Measurements from ENCODE around the gene KATNBL1. TPM values are rescaled to one million over a fixed set of nuclear protein-coding genes. Genes with fewer than 3 reads are reported as not detected.

KATNBL1 gene
- total RNA-seq, 1 experiment from 2014 or later: 12.9 TPM

DNA sequence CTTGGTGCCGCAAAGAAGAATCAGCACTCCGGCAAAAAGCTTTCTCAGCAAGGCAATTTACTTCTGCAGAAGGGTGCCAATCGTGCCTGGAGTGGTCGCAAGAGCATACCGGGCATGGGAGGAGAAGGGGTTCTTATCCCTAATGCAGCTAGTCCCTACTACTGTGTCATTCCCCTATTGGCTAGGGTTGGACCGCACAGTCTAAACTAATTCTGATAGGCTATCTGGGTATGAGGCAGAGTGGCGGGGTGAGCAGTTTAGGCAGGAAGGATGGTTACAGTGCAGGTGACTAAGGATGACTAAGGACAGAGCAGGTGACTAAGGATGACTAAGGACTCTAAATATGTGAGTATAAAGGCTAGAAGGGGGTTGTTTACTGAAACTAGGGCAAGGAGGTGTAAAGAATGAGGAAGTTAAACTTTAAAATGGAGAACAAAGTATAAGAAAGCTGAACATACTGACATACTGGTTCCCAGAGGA, 55.1 kb downstream of the KATNBL1 start:
- no TSS peak for BruUV-seq (replicated peaks)
- H3K4me3 Mint-ChIP-seq (ENCODE audit: low read depth, unreplicated experiment): no peak overlapping the region
- CTCF ChIA-PET: no interaction called here
- no peak for TF ChIP-seq CTCF (IDR thresholded peaks at IDR 0.05; ENCODE audit: unreplicated experiment)
- peak overlapping the region; percentile 81 for H3K27ac Mint-ChIP-seq (ENCODE audit: unreplicated experiment)
- peak; percentile 3 for DNase-seq
- H3K9me3 Mint-ChIP-seq (ENCODE audit: low read depth, unreplicated experiment): no peaks in the 10 kb centered on the region
- H3K4me1 Mint-ChIP-seq (ENCODE audit: low read depth, unreplicated experiment): no peaks in the 10 kb centered on the region
- no peaks in the 10 kb centered on the region for H3K27me3 Mint-ChIP-seq (ENCODE audit: unreplicated experiment)
- intact Hi-C loops (cut with micrococcal nuclease; ENCODE audit: unreplicated experiment): no loop called here
- no peaks in the 10 kb centered on the region for H3K36me3 Mint-ChIP-seq (ENCODE audit: insufficient read depth, unreplicated experiment)

GRCh38 chr15:34147371-34148140, 62.3 kb downstream of the KATNBL1 start:
- Mint-ChIP-seq H3K27me3 (ENCODE audit: unreplicated experiment) (no peaks in the 10 kb centered on the region), H3K4me1 (ENCODE audit: low read depth, unreplicated experiment) (no peaks in the 10 kb centered on the region), H3K4me3 (ENCODE audit: low read depth, unreplicated experiment) (no peak overlapping the region), H3K27ac (ENCODE audit: unreplicated experiment) (no peak overlapping the region), H3K9me3 (ENCODE audit: low read depth, unreplicated experiment) (no peaks in the 10 kb centered on the region), H3K36me3 (ENCODE audit: insufficient read depth, unreplicated experiment) (no peaks in the 10 kb centered on the region)
- CTCF ChIA-PET: interaction anchor here (0.7 kb wide), 1 partner anchor 25 kb away, joined by 5 read pairs; no protein-coding TSS in a partner anchor
- TF ChIP-seq CTCF (IDR thresholded peaks at IDR 0.05; ENCODE audit: unreplicated experiment): no peak
- BruUV-seq (replicated peaks): no TSS peak
- intact Hi-C loops (cut with micrococcal nuclease; ENCODE audit: unreplicated experiment): no loop called here
- no peak for DNase-seq

DNA sequence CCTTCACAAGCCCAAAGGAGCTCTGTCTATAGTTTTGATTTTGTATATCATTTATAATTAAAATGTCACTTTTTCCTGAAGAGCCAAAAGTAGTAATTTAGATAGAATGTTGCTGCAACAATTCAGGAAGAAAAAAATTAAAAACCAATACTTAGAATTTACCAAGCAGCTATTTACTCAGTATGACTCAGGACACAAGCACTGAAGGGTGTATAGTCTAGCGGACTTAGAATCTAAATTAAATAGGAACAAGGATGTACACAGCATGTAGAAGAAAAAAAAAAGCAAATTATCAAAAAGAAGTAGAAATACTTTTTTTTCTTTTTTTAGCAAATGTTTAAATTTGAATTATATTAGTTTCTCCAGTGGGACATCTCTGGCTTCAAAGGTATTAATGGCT, 76.4 kb downstream of the KATNBL1 start:
- BruUV-seq (replicated peaks): no TSS peak
- no peaks in the 10 kb centered on the region for H3K4me1 Mint-ChIP-seq (ENCODE audit: low read depth, unreplicated experiment)
- intact Hi-C loops (cut with micrococcal nuclease; ENCODE audit: unreplicated experiment): no loop called here
- H3K27me3 Mint-ChIP-seq (ENCODE audit: unreplicated experiment): no peaks in the 10 kb centered on the region
- CTCF ChIA-PET: no interaction called here
- no peak for DNase-seq
- H3K9me3 Mint-ChIP-seq (ENCODE audit: low read depth, unreplicated experiment): no peaks in the 10 kb centered on the region
- no peak for TF ChIP-seq CTCF (IDR thresholded peaks at IDR 0.05; ENCODE audit: unreplicated experiment)
- no peak overlapping the region for H3K27ac Mint-ChIP-seq (ENCODE audit: unreplicated experiment)
- H3K36me3 Mint-ChIP-seq (ENCODE audit: insufficient read depth, unreplicated experiment): no peaks in the 10 kb centered on the region
- no peak overlapping the region for H3K4me3 Mint-ChIP-seq (ENCODE audit: low read depth, unreplicated experiment)

GRCh38 chr15:34132881-34133280, 77.0 kb downstream of the KATNBL1 start:
- no peak overlapping the region for H3K4me3 Mint-ChIP-seq (ENCODE audit: low read depth, unreplicated experiment)
- H3K36me3 Mint-ChIP-seq (ENCODE audit: insufficient read depth, unreplicated experiment): no peaks in the 10 kb centered on the region
- intact Hi-C loops (cut with micrococcal nuclease; ENCODE audit: unreplicated experiment): no loop called here
- no peak for TF ChIP-seq CTCF (IDR thresholded peaks at IDR 0.05; ENCODE audit: unreplicated experiment)
- no peak for DNase-seq
- H3K27me3 Mint-ChIP-seq (ENCODE audit: unreplicated experiment): no peaks in the 10 kb centered on the region
- CTCF ChIA-PET: no interaction called here
- no peaks in the 10 kb centered on the region for H3K4me1 Mint-ChIP-seq (ENCODE audit: low read depth, unreplicated experiment)
- no TSS peak for BruUV-seq (replicated peaks)
- no peaks in the 10 kb centered on the region for H3K9me3 Mint-ChIP-seq (ENCODE audit: low read depth, unreplicated experiment)
- no peak overlapping the region for H3K27ac Mint-ChIP-seq (ENCODE audit: unreplicated experiment)
